H1 (cell line): ENCODE data around the gene ZC4H2. TPM values are rescaled to one million over a fixed set of nuclear protein-coding genes. Genes with fewer than 3 reads are reported as not detected.

Experiments
- CEBPB ChIP-seq: IDR thresholded peaks from 2 replicates; pipeline ENCODE4 v1.6.1; 2012; ENCODE audit warnings: low read depth, low read length
- CREB1 ChIP-seq: IDR thresholded peaks from 2 replicates; pipeline ENCODE4 v1.6.1; 2012; ENCODE audit warnings: inconsistent platforms
- EZH2 ChIP-seq: fragments of 200-600 bp; sonication (generic); IDR thresholded peaks from 2 replicates; pipeline ENCODE4 v1.7.1; 2012; ENCODE audit warnings: low read depth, mild to moderate bottlenecking, moderate library complexity, low read length, inconsistent platforms; ENCODE audit not compliant: severe bottlenecking
- GTF2F1 ChIP-seq: IDR thresholded peaks from 2 replicates; pipeline ENCODE4 v1.6.1; 2012; ENCODE audit warnings: low read depth, low read length, improper control_type of control experiment, borderline replicate concordance
- HDAC2 ChIP-seq, 2 experiments: fragments of 300-600 bp in 1 of 2; sonication (generic) in 1 of 2; IDR thresholded peaks; 2 replicates each; pipeline ENCODE4 v1.6.1; 2011 to 2012; ENCODE audit warnings: low read depth in 2 of 2, low read length in 2 of 2, mild to moderate bottlenecking in 2 of 2, moderate library complexity in 2 of 2, borderline replicate concordance in 1 of 2, inconsistent platforms in 1 of 2
- KDM5A ChIP-seq: fragments of 200-600 bp; IDR thresholded peaks from 2 replicates; pipeline ENCODE4 v1.7.1; 2012; ENCODE audit warnings: mild to moderate bottlenecking, low read length, inconsistent platforms, mixed read lengths
- NANOG ChIP-seq: IDR thresholded peaks from 2 replicates; pipeline ENCODE4 v1.6.1; 2011; ENCODE audit warnings: low read length, low read depth, mild to moderate bottlenecking, inconsistent platforms; ENCODE audit not compliant: insufficient read depth, poor library complexity, severe bottlenecking
- POLR2AphosphoS5 ChIP-seq: IDR thresholded peaks from 2 replicates; pipeline ENCODE4 v1.6.1; 2011; ENCODE audit warnings: low read depth, low read length
- RNF2 ChIP-seq: fragments of 200-900, 300-1000 bp; sonication (generic); IDR thresholded peaks from 2 replicates; pipeline ENCODE4 v1.7.1; 2016; ENCODE audit warnings: borderline replicate concordance, low read depth, mild to moderate bottlenecking, antibody characterized with exemption, low read length; ENCODE audit not compliant: poor library complexity, severe bottlenecking; ENCODE audit errors: missing control alignments
- SAP30 ChIP-seq: fragments of 300-600 bp; sonication (generic); IDR thresholded peaks from 2 replicates; pipeline ENCODE4 v1.7.1; 2012; ENCODE audit warnings: low read length, moderate library complexity, mild to moderate bottlenecking, inconsistent platforms; ENCODE audit not compliant: insufficient read depth, insufficient replicate concordance
- SP1 ChIP-seq: IDR thresholded peaks from 2 replicates; pipeline ENCODE4 v1.6.1; 2011; ENCODE audit warnings: low read depth, low read length
- SP4 ChIP-seq: IDR thresholded peaks from 2 replicates; pipeline ENCODE4 v1.6.1; 2012; ENCODE audit warnings: low read length, inconsistent platforms
- SUZ12 ChIP-seq: fragments of 200-600 bp; sonication (generic); IDR thresholded peaks from 2 replicates; pipeline ENCODE4 v1.6.1; 2012; ENCODE audit warnings: mild to moderate bottlenecking, inconsistent platforms, low read length, moderate library complexity, mixed read lengths
- TAF1 ChIP-seq: IDR thresholded peaks from 2 replicates; pipeline ENCODE4 v1.6.1; 2011; ENCODE audit warnings: mild to moderate bottlenecking, low read depth, low read length
- TEAD4 ChIP-seq: IDR thresholded peaks from 2 replicates; pipeline ENCODE4 v1.6.1; 2012; ENCODE audit warnings: low read depth, low read length, inconsistent platforms, mixed read lengths
- USF2 ChIP-seq: IDR thresholded peaks from 2 replicates; pipeline ENCODE4 v1.6.1; 2011; ENCODE audit warnings: low read length, improper control_type of control experiment
- polyA plus RNA-seq, 7 experiments: library from polyadenylated mRNA; depleted of rRNA in 3 of 7; stranded (reverse) in 5 of 7; unstranded in 2 of 7; fragments of >200 nt in 5 of 7; fragments of 200-250 nt in 2 of 7; gene quantifications; 1 replicate in 5 of 7; 2 replicates in 1 of 7; 4 replicates in 1 of 7; pipeline versions ENCODE4 v1.2.1 to v1.2.3, GENCODE V29; 2011 to 2013; ENCODE audit warnings: missing spikeins in 2 of 7, mixed read lengths in 2 of 7
- total RNA-seq: library from RNA; stranded (reverse); fragmentation: NEBNext Ultra II Directional; extraction: Animal tissue kit (Norgen Biotek cat#: 25700); gene quantifications from 2 replicates; pipeline ENCODE4 v1.2.1, GENCODE V29; 2021
- TF ChIP-seq, protein P1 (sequence below): IDR thresholded peaks from 2 replicates; pipeline ENCODE4 v1.6.1; 2012; ENCODE audit warnings: inconsistent platforms

The ZC4H2 gene
- total and polyA plus RNA-seq, 2 of the 8 experiments (the other 6 are each of a cell fraction or from before 2014, with no cell fraction given) = 25.9 to 29.3 TPM

DNA sequence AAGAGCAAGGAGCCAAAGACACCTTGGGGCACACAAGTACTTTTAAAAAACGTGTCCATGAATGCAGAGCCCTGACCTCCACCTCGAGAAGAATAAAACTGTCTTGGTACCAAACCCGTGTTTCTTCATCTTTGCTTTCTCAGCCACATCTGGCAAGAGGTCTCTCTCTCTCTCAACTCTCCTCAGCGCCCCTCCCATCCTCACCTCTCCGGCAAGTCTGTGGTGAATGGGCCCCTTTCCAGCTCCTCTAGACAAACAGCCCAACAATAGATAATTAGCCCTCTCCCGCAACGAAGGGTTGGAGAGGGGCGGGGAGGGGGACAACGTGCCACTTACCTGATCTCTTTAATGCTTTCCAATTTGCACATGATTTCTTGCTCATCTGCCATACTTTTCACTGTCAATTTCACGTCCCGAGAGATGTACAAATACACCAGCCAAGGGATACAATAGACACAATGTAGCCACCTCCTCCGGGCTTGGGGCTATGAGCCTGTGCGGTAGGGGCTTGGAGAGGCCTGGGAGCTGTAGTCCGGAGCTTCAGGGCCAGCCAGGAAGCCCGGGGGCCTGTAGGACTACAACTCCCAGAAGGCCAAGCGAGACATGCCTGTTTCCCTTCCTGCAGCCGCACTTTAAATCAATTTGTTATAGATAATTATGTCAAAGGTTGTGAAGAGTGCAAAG lies at the start of gene ZC4H2 (continued):
- TF ChIP-seq USF2 = no peak
- TF ChIP-seq SP1 = no peak
- TF ChIP-seq HDAC2 (IDR thresholded peaks at IDR 0.05; ENCODE audit: borderline replicate concordance in 1 of 2, low read depth in 2 of 2, low read length in 2 of 2) = no peak
- no peak for TF ChIP-seq SUZ12
- no peak for TF ChIP-seq CREB1
- TF ChIP-seq TEAD4 = no peak
- TF ChIP-seq GTF2F1 = no peak
- no peak for TF ChIP-seq POLR2AphosphoS5
- TF ChIP-seq NANOG = no peak
- TF ChIP-seq, protein P1, sequence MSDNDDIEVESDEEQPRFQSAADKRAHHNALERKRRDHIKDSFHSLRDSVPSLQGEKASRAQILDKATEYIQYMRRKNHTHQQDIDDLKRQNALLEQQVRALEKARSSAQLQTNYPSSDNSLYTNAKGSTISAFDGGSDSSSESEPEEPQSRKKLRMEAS = no peak
- TF ChIP-seq TAF1 = peak; percentile 66; the same call in 1 of the 2 replicates
- no peak for TF ChIP-seq SP4
- TF ChIP-seq RNF2 = no peak
- no peak for TF ChIP-seq SAP30
- TF ChIP-seq EZH2 = no peak
- TF ChIP-seq KDM5A = no peak
- no peak for TF ChIP-seq CEBPB
